Measurements from ENCODE around the gene GRM1.

GRM1 gene

GRCh38 chr6:146100776-146101175 lies 71.9 kb downstream of the GRM1 start:
- DNase-seq (ENCODE audit: low read depth): no peak

- DNase-seq (ENCODE audit: low read depth): no peak
These were observed 74.7 kb downstream of the GRM1 start for GRCh38 chr6:146103416-146104072.

GRCh38 chr6:146106532-146106931 lies 77.7 kb downstream of the GRM1 start:
- no peak for DNase-seq (ENCODE audit: low read depth)

GRCh38 chr6:146110990-146111389 lies 82.1 kb downstream of the GRM1 start:
- no peak for DNase-seq (ENCODE audit: low read depth)

- no peak for DNase-seq (ENCODE audit: low read depth)
These were observed 83.1 kb downstream of the GRM1 start for GRCh38 chr6:146111881-146112450.

- DNase-seq (ENCODE audit: low read depth): no peak
These were observed 84.3 kb downstream of the GRM1 start for GRCh38 chr6:146113084-146113623.

GRCh38 chr6:146123616-146124015 lies 94.8 kb downstream of the GRM1 start:
- no peak for DNase-seq (ENCODE audit: low read depth)

- DNase-seq (ENCODE audit: low read depth): no peak
These were observed 98.8 kb downstream of the GRM1 start for GRCh38 chr6:146127447-146128215.

GRCh38 chr6:146133866-146134265 lies 105.0 kb downstream of the GRM1 start:
- DNase-seq (ENCODE audit: low read depth): no peak

- DNase-seq (ENCODE audit: low read depth): no peak
These were observed 106.3 kb downstream of the GRM1 start for GRCh38 chr6:146135167-146135566.

- DNase-seq (ENCODE audit: low read depth): no peak
These were observed 118.0 kb downstream of the GRM1 start for GRCh38 chr6:146146836-146147235.

- no peak for DNase-seq (ENCODE audit: low read depth)
These were observed 120.9 kb downstream of the GRM1 start for GRCh38 chr6:146149770-146150169.

GRCh38 chr6:146153040-146153758 lies 124.3 kb downstream of the GRM1 start:
- DNase-seq (ENCODE audit: low read depth): no peak

GRCh38 chr6:146154197-146154596 lies 125.3 kb downstream of the GRM1 start:
- DNase-seq (ENCODE audit: low read depth): no peak

- no peak for DNase-seq (ENCODE audit: low read depth)
These were observed 132.8 kb downstream of the GRM1 start for GRCh38 chr6:146161664-146162063.

GRCh38 chr6:146169872-146170271 lies 141.0 kb downstream of the GRM1 start:
- no peak for DNase-seq (ENCODE audit: low read depth)

GRCh38 chr6:146177785-146178184 lies 148.9 kb downstream of the GRM1 start:
- no peak for DNase-seq (ENCODE audit: low read depth)

GRCh38 chr6:146183831-146184230 lies 155.0 kb downstream of the GRM1 start:
- no peak for DNase-seq (ENCODE audit: low read depth)

- no peak for DNase-seq (ENCODE audit: low read depth)
These were observed 155.8 kb downstream of the GRM1 start for GRCh38 chr6:146184701-146185100.

- DNase-seq (ENCODE audit: low read depth): no peak
These were observed 160.3 kb downstream of the GRM1 start for GRCh38 chr6:146189131-146189530.

- DNase-seq (ENCODE audit: low read depth): no peak
These were observed 161.7 kb downstream of the GRM1 start for GRCh38 chr6:146190581-146190980.

GRCh38 chr6:146191166-146191565 lies 162.3 kb downstream of the GRM1 start:
- no peak for DNase-seq (ENCODE audit: low read depth)
